HG02642 (cell line): ENCODE data around the gene FOXC1.

Experiments used
- ATAC-seq: cut with Tn5 transposase; IDR thresholded peaks from one replicate; pipeline ENCODE4 v1.9.1; 2021; ENCODE audit warnings: mild to moderate bottlenecking; ENCODE audit not compliant: unreplicated experiment, poor library complexity

The FOXC1 gene

DNA sequence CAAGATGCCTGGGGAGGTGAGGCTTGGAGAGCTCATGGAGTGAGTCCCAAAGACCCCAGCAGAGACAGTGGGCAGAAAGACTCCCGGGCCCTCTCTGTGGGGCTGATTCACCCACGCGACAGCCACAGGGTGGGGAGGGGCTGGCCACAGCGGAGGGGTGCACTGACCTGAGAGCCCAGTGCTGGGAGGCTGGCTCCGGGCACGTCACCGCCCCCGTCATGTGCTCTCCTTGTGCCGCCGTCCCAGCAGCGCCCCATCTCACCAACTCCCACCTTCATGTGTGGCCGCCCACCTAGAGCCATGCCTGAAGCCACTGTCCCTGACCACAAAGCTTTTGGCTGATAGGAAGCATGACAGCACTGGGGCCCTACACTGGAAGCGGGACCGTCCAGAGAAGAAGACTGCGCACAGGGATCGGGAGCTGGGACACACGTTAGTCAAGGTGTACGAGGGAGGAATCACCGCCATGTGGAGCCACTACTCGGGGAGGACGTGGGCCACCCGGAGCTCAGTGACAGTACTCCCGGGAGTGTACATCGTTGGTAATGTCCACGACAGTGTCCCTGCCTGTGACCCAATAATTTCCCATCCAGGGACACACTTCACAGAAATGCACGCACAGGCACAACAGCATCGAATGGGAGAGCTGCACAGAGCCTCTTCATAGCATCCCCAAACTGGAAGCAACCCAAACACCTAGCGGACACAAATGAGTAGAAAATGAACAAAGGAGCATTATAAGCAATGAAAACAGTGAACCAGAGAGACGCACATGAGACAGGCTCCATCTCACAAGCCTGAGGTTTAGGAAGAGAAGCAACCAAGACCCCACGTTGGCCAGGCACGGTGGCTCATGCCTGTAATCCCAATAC, 28.4 kb upstream of the FOXC1 start:
- no peak for ATAC-seq

DNA sequence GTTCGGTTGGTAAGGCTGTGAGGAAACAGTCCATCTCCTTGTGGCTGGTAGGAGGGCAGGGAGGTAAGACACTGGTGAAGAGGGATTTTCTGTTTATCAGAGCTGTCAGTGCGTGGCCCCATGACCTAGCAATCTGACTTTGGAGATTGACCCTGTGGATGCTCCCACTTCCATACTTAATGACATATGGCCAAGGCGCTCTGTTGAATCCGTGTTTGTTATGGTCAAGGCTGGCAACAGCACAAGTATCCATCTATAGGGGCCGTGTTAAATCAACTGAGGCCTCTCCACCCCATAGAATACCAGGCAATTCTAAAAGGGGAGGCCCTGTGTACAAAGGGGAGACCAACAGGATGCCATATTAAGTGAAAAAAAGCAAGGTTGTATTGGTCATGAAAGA, 25.6 kb upstream of the FOXC1 start:
- ATAC-seq: no peak

DNA sequence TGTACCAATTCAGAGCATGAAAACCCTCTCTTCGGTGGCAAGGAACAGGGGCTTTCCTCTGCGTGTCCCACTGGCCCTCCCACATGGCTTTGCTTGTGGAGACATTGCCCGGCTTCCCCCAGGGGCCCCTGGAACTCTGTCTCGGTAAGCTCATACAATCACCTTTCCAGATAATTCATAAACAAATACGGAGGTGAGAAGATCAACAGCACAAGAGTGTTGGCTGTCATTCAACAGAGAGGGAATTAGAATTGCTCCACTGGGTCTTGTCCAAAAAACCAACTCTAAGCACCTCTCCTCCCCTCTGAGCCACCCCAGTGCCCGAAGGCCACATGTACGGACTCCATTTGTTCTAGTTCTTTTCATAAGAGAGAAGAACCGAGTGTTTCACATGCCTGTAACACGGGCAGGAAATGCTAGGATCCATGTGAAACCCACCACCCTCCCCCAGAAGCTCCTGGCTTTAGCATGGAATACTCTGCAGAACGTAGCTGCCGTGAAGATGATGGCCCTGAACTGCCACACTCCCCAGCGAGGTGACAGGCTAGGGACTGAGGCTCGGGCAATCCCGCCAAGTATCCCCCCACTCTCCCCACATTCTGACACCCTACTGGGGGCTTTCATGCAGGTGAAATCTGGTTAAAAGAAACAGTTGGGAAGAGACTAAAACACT, 24.6 kb upstream of the FOXC1 start:
- no peak for ATAC-seq

DNA sequence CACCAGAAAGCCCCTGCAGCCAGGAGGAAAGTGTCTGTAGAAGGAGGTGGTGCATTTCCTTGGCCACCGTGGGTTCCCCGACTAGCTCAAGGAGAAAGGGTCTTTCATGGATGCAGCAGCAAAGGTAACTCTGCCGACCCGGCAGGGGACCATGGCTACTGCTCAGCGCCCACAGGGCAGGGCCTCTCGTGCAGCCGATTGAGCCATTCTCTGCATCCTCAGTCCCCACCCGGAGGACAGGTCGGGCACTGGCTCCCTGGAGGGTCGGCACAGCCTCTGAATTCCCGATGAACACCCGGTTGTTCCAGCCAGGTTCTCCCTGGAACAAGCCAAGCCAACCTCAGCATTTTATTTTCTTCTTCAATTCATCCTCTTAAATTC, 24.1 kb upstream of the FOXC1 start:
- no peak for ATAC-seq

DNA sequence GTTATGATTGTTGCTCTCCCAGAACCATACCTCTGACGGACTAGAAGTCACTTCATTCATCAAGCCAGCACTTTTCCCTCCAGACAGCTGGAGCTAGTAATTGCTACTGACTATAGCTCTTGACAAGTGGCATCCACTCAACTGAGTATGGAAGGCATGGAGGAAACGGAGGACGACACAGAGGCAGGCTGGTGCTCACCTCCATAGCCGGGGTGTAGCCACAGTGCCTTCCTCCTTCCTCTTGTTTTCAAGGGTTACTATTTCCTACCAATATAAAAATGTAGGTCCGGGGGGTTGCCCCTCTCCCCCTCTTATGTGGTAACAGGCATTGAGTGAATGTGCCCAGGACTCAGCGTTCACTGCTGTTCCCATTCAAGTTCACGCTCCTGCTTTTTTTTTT, 23.5 kb upstream of the FOXC1 start:
- ATAC-seq: no peak

DNA sequence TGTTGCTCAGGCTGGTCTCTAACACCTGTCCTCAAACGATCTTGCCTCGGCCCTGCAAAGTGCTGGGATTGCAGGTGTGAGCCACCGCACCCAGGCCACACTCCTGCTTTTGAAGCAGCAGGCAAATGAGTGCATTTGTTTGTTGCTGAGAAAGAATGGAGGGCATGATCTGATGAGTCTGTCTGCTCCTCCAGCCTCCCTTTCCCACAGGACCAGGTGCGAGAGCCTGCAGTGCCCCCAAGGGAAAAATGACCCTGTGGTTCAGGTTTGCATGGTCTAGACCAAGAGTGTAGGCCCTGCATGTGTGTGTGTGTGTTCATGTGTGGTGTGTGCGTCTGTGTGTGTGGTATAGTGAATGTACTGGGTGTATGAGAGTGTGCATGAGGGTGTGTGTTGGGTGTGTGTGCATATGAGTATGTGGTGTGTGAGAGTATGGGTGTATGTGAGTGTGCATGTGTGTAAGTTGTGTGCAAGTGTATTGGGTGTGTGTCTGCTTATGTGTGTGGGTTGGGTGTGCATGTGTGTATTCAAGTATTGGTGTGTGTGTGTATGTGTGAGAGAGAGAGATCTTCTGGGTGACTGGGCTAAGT, 22.8 kb upstream of the FOXC1 start:
- ATAC-seq: no peak

DNA sequence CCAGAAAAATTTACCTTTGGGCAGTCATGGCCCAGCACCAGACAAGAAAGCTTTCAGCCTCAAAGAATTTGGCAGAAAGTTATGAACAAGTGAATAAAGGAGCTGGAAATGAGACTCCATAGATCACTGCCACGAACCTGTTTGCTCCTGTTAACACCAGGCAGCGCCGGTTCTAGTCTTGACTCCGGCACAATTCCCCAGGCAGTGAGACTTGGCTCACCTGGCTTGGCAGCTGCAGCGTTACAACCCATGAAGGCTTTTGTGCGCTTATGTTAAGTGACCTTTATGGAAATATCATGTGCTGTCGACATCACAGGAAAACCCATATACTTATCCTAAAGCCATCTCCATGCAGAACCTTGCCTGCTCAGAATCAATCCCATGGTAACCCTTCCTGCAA, 22.2 kb upstream of the FOXC1 start:
- no peak for ATAC-seq

DNA sequence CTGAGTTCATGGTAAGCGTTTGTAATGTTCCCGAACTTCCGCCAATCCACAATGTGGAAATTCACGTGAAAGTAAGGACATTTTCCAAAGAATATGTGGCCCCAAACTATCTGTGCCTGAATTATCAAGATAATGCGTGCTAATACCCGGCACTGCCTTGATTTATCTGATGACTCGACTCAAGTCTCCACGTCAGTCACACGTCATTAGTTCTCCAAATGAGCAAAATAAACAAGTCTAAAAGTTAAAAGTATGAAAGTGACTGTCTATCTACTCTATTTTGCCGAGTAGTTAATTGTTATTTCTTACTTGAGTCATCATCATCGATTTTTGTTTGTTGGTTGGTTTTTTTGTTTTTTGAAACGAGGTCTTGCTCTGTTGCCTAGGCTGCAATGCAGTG, 21.7 kb upstream of the FOXC1 start:
- no peak for ATAC-seq

DNA sequence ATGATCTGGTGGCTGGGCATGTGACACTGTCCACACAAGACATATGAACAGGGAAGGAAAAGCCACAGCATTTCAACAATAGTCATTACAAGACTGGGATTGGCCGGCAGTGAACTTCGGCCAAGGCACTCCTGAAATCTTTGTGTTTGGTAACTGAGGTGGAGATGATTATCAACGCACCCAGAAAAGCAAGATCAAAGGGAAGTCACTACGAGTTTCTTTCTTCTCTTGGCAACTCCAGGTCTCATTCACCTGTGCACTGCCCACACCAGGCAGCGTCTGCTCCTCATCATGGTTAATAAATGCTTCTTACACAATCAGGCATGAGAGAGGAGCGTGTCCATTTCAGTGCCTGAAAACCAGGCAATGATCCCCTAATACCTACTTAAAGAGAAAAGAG, 20.5 kb upstream of the FOXC1 start:
- no peak for ATAC-seq

DNA sequence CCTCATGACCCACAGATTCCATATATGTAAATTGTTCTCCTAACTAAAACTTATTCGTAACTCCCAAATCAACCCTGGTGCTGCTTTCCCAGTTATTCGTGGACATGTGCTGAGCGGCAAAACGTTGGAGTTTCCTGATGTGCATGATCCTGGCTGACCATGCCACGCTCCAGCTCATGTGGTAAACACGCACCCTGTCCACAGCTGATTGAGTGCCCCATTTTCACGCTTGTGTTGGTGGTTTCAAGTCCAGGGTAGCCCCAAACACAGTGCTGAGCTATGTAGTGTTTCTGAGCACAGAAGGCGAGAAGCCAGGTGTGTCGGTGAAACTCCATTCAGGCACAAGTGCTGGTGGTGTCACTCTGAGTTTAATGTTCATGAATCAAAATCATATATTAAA, 19.1 kb upstream of the FOXC1 start:
- ATAC-seq: no peak

DNA sequence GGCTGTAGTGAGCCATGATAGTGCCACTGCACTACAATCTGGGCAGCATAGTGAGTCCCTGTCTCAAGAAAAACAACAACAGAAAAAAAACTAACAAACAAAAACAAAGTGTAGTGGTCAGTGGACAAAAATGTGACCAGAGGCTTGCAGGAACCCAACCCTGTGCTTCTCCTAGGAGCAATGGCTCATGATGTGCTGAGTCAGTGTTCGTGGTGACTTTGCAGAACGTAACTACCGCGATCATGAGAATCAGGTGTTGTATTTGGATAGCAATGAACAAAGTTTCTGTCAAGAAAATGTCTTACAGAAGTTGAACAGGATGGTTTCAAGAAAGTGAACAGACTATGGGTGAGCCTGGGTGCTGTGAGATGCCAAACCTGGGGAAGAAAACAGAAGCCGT, 18.5 kb upstream of the FOXC1 start:
- no peak for ATAC-seq

DNA sequence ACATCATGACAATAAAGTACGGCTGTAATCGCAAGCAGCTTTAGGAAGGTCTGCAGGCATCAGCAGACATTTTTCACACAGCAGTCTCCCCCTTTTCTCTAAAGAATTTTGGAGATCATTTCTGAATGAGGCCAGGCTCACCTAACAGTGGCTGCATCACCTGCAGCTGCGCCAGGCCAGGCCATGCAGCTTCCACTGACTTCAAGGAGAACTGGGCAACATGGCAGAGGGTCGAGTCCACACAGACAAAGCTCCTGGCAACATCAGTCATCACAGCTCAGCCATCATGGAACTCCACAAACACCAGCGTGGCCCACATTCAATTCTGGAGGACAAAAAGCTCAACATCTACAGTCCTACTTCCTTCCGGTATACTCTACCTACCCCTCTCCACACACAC, 17.8 kb upstream of the FOXC1 start:
- ATAC-seq: no peak

DNA sequence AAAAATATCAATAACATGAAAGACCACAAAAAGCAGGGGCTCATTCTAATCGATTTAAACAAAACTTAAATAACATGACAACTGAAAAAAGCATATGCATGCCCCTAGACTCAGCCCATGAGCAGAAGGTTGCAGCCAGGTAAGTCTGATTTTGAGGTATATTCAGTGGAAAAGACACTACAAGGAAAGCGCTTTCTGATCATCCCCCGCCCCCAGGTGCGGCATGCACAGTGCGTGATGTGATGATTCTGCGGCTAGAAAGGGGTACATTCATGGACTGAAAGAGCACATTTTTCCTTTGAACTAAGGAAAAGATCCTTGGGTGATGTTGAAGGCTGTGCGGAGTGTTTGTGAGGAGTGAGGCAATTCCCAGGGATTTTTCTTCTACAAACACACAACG, 16.9 kb upstream of the FOXC1 start:
- ATAC-seq: no peak

DNA sequence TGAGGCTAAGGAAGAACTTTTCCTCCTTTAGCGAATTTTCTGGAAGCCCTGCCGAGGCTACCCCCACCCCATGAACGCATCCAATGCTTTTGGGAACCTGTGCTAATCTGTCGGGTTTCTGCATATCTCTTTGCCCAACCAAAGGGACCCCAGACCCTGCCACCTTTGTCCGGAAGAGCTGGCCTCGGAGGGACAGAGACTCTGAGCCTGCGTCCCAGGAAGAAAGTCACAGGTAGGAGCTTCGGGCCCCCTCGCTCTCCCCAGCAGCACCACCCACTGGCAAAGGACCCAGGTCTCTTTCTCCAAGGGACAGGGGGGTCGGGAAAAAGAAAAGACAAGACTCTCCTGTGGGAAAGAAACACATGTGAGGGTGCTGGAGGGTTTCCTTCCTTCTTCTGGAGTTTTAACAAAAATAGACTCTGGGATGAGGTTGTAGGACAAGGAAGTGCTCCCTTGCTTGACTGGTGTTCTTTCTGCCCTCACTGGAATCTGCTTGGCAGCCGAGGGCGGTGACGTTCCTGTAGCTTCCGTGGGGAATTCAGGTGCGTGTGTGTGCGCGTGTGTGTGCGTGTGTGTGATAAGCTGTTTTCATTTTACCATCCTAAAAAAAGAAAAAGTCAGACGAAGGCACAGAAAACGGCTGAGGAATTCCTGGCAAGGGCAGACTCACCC, 16.3 kb upstream of the FOXC1 start:
- ATAC-seq: no peak

DNA sequence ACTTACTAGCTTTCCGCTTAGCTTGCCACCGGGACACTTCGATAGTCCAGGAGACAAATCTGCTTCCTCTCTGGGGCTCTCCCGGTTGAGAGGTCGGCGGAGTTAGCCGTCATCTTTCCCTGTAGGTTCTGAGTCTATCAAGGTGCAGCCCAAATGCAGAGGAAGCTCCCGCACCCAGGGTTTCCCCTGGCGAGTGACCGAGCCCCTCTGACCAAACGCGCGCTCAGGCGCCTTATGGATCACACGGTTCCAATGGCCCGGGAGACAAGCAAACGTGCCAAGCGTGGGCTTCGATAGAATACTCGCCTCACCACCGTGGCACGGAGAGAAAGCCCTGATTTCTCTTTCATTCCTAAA, 15.8 kb upstream of the FOXC1 start:
- no peak for ATAC-seq

DNA sequence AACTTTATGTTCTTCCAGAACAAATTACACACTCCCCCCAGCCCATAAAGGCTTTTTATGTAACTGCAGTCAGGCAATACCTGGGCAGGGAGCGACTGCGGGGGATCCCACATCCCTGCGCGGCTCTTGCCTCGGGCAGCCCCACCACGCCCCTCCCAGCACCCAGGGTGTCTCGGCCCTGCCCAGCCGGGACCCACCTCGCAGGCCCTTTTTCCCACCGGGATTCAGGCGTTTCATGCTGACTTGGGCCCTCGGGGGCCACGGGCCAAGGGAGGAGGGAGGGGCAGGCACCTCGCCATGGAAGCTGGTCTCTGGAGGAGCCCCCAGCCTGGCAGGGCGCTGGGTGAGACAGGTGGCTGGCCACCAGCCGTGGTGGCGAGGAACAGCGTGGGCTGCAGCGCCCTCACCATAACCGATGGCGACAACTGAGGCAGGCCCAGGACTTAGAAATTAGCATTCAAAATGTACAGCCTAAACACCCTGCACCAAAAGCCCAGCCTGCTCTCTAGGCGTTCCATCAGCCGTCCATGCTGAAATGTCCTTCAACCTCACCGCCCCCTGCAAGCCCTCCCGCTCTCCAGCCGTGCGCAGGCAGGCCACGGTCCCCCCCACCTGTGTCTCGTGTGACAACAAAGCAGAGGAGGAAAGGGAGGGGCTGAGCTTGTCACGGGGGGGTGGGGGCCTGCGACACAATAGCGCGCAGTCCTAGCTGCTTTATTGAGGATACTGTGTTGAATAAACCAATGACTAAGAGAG, 15.1 kb upstream of the FOXC1 start:
- no peak for ATAC-seq

DNA sequence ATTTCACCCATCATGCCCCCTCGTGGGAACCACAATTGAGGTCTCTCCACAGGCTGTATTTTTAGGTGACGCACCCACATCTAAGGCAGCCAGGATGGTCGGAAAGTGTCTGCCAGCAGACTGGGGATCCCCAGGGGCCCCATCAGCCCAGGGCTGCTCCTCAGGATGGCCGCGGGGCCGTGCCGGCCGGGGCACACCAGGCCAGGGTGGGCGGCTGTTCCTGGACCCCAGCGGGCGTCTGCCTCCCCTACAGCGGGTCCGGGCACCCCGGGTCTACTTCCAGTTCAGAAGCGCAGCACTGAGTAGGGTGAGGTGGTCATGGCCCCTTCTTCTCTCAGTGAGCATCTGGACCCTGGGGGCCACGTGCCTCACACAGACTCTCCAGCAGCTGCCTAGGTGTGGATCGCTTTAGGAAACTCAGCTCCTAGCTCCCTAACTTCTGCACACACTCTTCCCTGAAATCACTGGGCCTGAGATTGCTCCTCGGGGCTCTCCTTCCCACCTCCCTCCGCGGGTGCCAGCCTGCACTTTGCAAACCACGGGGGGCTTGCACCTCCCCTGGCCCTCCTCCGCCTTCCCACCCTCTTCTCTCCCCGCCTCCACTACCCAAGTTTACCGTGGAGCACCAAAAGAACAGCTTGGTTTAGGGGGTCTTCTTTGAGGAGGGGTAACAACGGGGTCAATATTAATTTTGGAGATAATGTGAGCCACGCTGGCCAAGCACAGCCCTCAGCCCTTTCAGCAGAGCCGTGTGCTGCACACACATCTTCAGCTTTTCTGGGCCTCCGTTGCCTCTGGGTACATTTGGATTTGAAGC, 14.2 kb upstream of the FOXC1 start:
- ATAC-seq: no peak

DNA sequence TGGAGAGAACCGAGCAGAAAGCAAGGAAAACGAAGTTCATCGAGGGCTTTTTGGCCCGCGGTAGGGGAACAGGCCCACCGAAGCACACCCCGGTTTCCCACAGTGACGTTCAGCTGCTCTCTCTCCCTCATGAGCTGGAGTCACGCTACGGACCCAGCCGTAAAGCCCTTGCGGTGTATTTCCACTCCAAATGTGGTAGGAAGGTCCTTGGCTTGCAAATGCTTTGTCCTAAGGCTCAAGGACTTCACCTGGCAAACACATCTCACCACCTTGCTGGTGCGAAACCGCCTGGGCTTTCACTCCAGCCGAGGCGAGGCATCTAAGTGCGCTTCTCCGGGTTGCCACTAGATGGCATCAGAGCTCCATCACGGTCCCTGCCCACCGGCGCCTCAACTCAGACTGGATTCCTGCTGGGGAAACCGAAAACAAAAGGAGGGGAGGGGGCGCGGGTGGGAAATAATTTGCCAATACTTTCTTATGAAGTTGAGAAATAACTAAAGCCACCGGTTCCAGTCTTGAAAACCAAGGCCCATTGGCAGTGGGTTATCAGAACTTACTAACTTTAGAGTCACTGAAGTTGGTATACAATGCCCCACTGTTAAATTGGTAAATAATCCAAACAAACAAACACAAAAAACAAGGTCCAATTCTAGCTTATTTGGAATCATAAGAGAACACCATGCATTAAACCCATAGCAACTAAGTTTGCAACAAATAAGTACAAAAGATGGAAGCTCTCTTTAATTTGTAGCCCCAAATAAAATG, 13.4 kb upstream of the FOXC1 start:
- ATAC-seq: no peak
